GM18498 (cell line): ENCODE measurements around the gene PER1.

Experiments used
- ATAC-seq: cut with Tn5 transposase; IDR thresholded peaks from one replicate; pipeline ENCODE4 v1.9.1; 2021; ENCODE audit warnings: mild to moderate bottlenecking, moderate library complexity; ENCODE audit not compliant: unreplicated experiment

PER1 gene

DNA sequence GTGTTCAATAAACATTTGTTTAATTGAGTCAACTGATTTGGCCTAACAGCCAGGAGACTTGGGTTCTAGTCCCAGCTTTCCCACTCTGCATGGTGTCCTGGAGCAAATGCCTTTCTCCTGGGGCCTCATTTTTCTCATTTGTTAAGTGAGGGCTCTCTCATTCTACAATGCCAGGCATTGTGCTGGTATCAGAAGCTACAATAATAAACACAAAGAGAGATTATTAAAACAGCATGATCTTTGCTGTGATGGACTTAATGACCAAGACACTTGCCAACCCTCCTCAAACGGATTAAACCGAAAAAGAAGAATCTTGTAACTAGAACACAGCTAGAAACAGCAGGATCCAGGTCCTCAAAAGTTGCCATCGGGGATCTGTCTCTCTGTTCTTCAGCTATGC lies 15.3 kb upstream of the PER1 start:
- ATAC-seq, result no peak

GRCh38 chr17:8166731-8167130 lies 14.5 kb upstream of the PER1 start:
- ATAC-seq, result no peak

- no peak for ATAC-seq
Observed at GRCh38 chr17:8164815-8165131, 12.6 kb upstream of the PER1 start.

GRCh38 chr17:8163978-8164814 lies 12.0 kb upstream of the PER1 start:
- no peak for ATAC-seq

DNA sequence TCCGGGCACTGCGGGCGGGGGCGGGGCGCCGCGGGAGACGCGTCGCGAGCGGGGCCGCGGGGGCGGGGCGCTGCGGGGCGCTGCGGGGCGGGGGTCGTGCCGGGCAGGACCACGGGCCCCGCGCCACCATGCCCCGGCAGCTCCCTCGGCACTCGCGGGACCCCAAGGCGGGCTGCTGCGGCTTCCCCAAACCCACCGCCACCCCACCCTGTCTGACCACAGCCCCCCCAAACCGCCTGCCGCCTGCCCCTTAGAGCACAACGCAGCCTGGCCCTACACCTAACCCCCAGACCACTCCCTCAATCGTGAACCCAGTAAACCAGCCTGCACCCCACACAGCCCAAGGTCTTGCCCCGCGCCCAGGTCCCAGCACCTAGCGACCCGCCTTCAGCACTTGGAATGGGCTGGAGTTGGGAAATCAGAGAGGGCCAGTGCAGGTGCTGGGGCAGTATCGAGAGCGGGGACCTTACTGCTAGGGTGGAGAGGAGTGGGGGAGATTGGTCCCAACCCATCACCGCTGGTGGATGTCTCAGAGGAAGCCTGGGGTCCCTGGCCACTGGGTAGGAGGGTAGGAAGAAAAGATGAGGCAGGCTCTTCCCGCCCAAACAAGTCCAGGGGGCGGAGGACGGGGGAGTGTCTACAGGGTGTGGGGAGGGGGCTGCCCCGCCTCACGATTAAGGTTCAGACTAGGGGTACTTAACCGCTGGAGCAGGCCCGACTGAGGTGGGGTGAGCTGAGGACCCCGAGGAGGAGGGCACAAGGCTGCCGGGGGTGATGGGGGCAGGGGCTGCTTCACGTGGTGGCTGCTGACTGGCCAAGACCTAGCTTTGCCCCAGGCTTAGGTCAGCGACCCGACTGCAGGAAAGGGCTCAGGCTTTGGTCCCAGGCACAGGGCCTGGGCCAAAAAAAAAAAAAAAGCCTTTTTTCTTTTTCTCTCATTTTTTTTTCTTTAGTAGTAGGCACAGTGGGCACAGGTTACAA lies 11.1 kb upstream of the PER1 start:
- peak; percentile 4 for ATAC-seq

DNA sequence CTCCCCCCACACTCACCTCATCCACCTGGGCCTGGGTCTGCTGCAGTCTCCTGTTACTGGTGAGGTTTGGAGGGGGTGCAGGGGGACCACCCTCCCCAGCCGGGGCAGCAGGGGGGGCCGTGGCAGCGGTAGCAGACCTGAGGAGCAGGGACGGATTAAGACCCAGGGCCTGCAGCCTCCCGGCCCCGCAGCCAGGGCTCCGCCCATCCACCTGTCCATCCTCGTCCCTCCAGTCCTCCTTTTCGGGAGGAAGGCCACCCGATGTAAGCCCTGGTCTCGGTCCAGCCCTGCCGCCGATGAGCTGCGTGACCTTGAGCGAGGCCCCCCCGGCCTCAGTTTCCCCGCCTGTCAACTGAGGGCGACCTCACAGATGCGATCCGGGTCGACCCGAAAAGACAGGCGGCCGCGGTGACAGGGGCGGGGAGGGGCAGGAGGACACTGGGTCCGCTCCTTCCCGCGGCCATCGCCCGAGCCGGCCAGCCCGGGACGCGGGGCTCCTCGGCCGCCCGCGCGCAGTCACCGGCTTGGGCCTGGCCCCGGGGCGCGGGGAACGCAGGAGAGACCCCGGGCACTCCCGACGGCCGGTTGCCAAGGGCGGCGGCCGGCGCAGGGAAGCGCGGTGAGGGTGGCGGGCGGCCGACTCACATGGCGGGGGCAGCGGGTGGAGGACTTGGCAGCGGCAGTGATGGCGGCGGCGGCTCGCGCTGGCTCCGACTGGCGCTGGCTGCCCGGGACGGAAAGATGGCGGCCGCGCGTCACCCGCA lies 10.2 kb upstream of the PER1 start, which contains the start of gene VAMP2:
VAMP2 (minus strand) TSS at position 716 of the 764 bp plus-strand sequence; CDS start at position 647, 69 bp downstream.
- ATAC-seq, result peak; percentile 54

DNA sequence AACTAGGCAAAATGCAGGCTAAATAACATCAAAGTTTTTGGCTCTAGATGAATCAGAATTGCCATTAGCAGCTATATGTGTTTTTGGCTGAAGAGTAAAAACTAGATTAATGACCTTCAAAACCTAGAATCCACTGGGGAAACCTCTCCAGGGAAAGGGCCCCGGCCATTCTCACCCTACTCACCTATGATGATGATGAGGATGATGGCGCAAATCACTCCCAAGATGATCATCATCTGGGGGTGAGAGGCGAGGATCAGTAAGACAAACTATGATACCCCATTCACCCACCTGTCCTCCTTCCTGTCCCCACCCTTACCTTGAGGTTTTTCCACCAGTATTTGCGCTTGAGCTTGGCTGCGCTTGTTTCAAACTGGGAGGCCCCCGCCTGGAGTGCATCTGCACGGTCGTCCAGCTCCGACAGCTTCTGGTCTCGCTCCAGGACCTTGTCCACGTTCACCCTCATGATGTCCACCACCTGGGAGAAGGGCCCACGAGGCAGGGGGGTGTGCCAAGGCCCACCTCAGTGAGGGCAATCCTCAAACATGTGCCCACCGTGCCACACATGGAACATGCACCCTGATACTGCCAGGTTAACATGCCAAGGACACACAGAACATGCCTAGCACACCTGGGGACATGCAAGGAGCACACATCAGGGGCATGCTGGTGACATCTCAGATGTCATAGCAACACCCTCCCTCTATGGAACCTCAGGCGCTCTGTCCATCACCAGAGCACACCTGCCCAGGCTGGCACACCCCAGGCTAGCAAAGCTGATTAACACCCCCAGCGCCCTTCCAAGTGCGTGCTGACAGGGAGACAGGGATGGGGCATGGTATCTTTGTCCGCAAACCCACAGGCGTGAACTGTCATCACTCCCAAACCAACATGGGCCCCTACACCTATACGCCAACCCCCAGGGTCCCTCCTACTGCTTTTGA lies 9.4 kb upstream of the PER1 start:
- no peak for ATAC-seq

GRCh38 chr17:8160741-8161221 lies 8.6 kb upstream of the PER1 start:
- ATAC-seq, result no peak

DNA sequence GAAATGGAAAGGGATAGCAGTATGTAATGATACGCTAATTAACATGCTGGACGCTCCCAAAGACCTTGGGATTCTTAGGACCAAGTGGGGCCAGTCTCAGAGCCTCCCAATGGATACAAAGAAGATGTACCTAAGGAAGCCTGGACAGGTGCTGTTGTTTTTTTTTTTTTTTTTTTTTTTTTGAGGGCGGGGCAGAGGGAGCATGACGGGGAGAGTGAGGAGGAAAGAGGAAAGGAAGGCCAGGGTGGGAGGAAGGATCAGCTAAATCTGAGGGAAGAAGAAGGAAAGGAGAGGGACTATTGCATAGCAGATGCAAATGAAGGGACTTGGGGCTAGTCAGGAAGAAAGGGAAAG lies 8.0 kb upstream of the PER1 start:
- no peak for ATAC-seq

- ATAC-seq, result no peak
Observed at GRCh38 chr17:8159459-8160223, 7.4 kb upstream of the PER1 start.

- no peak for ATAC-seq
Observed at GRCh38 chr17:8159032-8159400, 6.8 kb upstream of the PER1 start.

- ATAC-seq, result no peak
Observed at GRCh38 chr17:8158267-8159031, 6.2 kb upstream of the PER1 start.

DNA sequence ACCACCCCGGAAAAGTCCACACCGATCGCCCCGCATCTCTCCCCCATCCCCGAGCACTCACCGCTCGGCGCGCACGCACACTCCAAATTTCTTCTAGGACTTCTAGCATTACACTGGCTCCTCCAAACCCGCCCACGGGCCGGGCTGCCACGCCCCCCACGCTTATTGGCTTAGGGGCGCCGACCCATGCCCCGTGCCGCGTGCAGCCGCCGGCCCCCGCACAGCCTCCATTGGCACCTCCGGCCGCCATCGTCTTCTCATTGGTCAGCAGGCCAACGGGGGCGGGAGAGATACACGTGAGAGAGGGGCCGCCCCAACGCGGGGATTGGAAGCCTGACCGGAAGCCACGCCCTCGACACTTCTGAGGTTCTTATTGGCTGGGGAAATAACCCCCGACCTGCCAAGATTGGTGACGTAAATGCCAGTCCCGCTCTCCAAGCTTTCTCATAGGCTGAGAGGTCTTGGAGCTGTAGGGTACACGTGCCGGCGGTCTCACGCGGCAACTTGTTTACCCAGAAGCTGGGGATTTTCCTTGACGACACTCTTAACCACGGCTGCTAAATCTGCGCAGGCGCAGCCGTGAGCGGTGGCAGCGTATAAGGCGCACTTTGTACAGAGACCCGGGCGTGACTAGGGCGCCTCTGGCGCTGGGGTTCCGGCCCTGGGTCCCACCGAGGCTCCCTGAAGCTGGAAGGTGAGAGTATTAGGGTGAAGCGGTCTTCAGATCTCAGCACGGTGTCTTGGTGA lies 4.2 kb upstream of the PER1 start:
- ATAC-seq, result peak; percentile 80

GRCh38 chr17:8155996-8156245 lies 3.7 kb upstream of the PER1 start:
- no peak for ATAC-seq

- ATAC-seq, result no peak
Observed at GRCh38 chr17:8155231-8155995, 3.2 kb upstream of the PER1 start.

GRCh38 chr17:8154608-8155155 lies 2.5 kb upstream of the PER1 start:
- ATAC-seq, result no peak

- ATAC-seq, result no peak
Observed at GRCh38 chr17:8153957-8154607, 1.9 kb upstream of the PER1 start.
